K562 (cell line): ENCODE measurements around the gene CHRNE. TPM values are rescaled to one million over a fixed set of nuclear protein-coding genes. Genes with fewer than 3 reads are reported as not detected.

Experiments used
- ARID1B ChIP-seq: fragments of 450-650 bp; IDR thresholded peaks from 2 replicates; pipeline ENCODE4 v1.6.1; 2016; ENCODE audit warnings: antibody characterized with exemption, mild to moderate bottlenecking, inconsistent platforms
- ASH1L ChIP-seq: fragments of 450-650 bp; IDR thresholded peaks from 2 replicates; pipeline ENCODE4 v1.6.1; 2018; ENCODE audit warnings: borderline replicate concordance, mild to moderate bottlenecking, low read depth; ENCODE audit not compliant: partially characterized antibody
- CREBBP ChIP-seq: IDR thresholded peaks from one replicate; pipeline ENCODE4 v1.6.1; 2012; ENCODE audit warnings: low read depth, mild to moderate bottlenecking, control low read depth, inconsistent platforms, low read length
- CTBP1 ChIP-seq: fragments of 450-650 bp; IDR thresholded peaks from 2 replicates; pipeline ENCODE4 v1.6.1; 2016; ENCODE audit warnings: borderline replicate concordance
- CTCFL ChIP-seq: IDR thresholded peaks from 2 replicates; pipeline ENCODE4 v1.6.1; 2011; ENCODE audit warnings: borderline replicate concordance, low read depth, mild to moderate bottlenecking, moderate library complexity, low read length; ENCODE audit not compliant: insufficient read depth, poor library complexity, severe bottlenecking
- E2F4 ChIP-seq: sonication (generic); formaldehyde crosslinking; IDR thresholded peaks from 2 replicates; pipeline ENCODE4 v1.8.0; 2022; ENCODE audit warnings: mild to moderate bottlenecking, low read depth, missing genetic modification reagents
- MYC ChIP-seq, 2 experiments: fragments of 250-450 bp in 1 of 2; sonication (Bioruptor Pico) in 1 of 2; IDR thresholded peaks; 2 replicates each; pipeline versions ENCODE4 v1.5.1 to v1.6.1; 2012 to 2021; ENCODE audit warnings: low read depth in 2 of 2, borderline replicate concordance in 1 of 2, improper control_type of control experiment in 1 of 2, low read length in 1 of 2, mild to moderate bottlenecking in 1 of 2, moderate library complexity in 1 of 2
- NR4A1 ChIP-seq, 2 experiments: fragments of 250-450 bp in 1 of 2; fragments of 450-650 bp in 1 of 2; sonication (Bioruptor Pico) in 1 of 2; IDR thresholded peaks; 2 replicates each; pipeline versions ENCODE4 v1.4.0 to v1.6.1; 2016 to 2020; ENCODE audit warnings: mild to moderate bottlenecking in 2 of 2, missing compliant biosample characterization in 1 of 2, missing genetic modification characterization in 1 of 2, moderate library complexity in 1 of 2
- POLR2A ChIP-seq: fragments of 450-650 bp; conservative IDR thresholded peaks from 2 replicates; pipeline ENCODE4 v1.6.1; 2016
- SOX6 ChIP-seq: fragments of 450-650 bp; IDR thresholded peaks from 2 replicates; pipeline ENCODE4 v1.6.1; 2014; ENCODE audit warnings: mild to moderate bottlenecking
- SRSF3 ChIP-seq: fragments of 200-400 bp; formaldehyde crosslinking; IDR thresholded peaks from 2 replicates; pipeline ENCODE4 v1.6.1; 2016; ENCODE audit warnings: mild to moderate bottlenecking, low read length, moderate library complexity; ENCODE audit not compliant: insufficient read depth
- TAF9B ChIP-seq: fragments of 450-650 bp; IDR thresholded peaks from 2 replicates; pipeline ENCODE4 v1.6.1; 2018; ENCODE audit warnings: mild to moderate bottlenecking; ENCODE audit not compliant: partially characterized antibody
- TEAD1 ChIP-seq, 2 experiments: fragments of 450-650 bp in 1 of 2; sonication (generic) in 1 of 2; formaldehyde crosslinking; IDR thresholded peaks; 2 replicates each; pipeline versions ENCODE4 v1.4.0 to v1.8.0; 2020 to 2022; ENCODE audit warnings: mild to moderate bottlenecking in 2 of 2, missing genetic modification reagents in 1 of 2
- THAP12 ChIP-seq: fragments of 250-450 bp; sonication (Bioruptor Pico); IDR thresholded peaks from 2 replicates; pipeline ENCODE4 v1.9.0; 2021; ENCODE audit warnings: mild to moderate bottlenecking, inconsistent platforms
- ZC3H8 ChIP-seq: fragments of 450-650 bp; IDR thresholded peaks from 2 replicates; pipeline ENCODE4 v1.6.1; 2017
- ZNF121 ChIP-seq: sonication (generic); formaldehyde crosslinking; conservative IDR thresholded peaks from 2 replicates; pipeline ENCODE4 v1.8.0; 2022; ENCODE audit warnings: missing genetic modification reagents
- ZNF165 ChIP-seq: fragments of 250-450 bp; sonication (Bioruptor Pico); IDR thresholded peaks from 2 replicates; pipeline ENCODE4 v1.4.0; 2020; ENCODE audit warnings: borderline replicate concordance
- ZNF699 ChIP-seq: fragments of 250-450 bp; sonication (Bioruptor Pico); IDR thresholded peaks from 2 replicates; pipeline ENCODE4 v1.8.0; 2021; ENCODE audit warnings: mild to moderate bottlenecking, moderate library complexity; ENCODE audit not compliant: insufficient replicate concordance
- ZSCAN32 ChIP-seq: fragments of 450-650 bp; formaldehyde crosslinking; IDR thresholded peaks from 2 replicates; pipeline ENCODE4 v1.4.0; 2020; ENCODE audit warnings: mild to moderate bottlenecking, moderate library complexity
- polyA plus RNA-seq, 8 experiments: library from polyadenylated mRNA; depleted of rRNA in 4 of 8; stranded (reverse) in 5 of 8; unstranded in 3 of 8; fragments of >200 nt; fragmentation: Nextera tagmentation in 2 of 8; fragmentation: Illumina TruSeq in 1 of 8; extraction: Ambion mirVana in 2 of 8; extraction: Trizol in 1 of 8; gene quantifications; 2 replicates each; pipeline versions ENCODE4 v1.2.1 to v1.2.3, GENCODE V29; 2011 to 2014; ENCODE audit warnings: inconsistent platforms in 1 of 8, missing spikeins in 1 of 8
- total RNA-seq, 7 experiments: library from RNA; depleted of rRNA in 6 of 7; stranded (reverse); fragments of >200 nt in 6 of 7; fragmentation: Illumina TruSeq in 2 of 7; extraction: Trizol in 2 of 7; gene quantifications; 2 replicates each; pipeline versions ENCODE4 v1.2.1 to v1.2.3, GENCODE V29; 2011 to 2021; ENCODE audit warnings: low replicate concordance in 1 of 7

The CHRNE gene
- total and polyA plus RNA-seq, 9 of the 15 experiments (the other 6 are each of a cell fraction or from before 2014, with no cell fraction given) = not detected

- peak; percentile 75 for TF ChIP-seq MYC (IDR thresholded peaks at IDR 0.05; ENCODE audit: low read depth, low read length)
- no peak for TF ChIP-seq MYC (CRISPR knock-in tag; IDR thresholded peaks at IDR 0.05; ENCODE audit: borderline replicate concordance, low read depth)
- peak; percentile 78 for TF ChIP-seq POLR2A
- TF ChIP-seq SOX6 = no peak
- no peak for TF ChIP-seq CTCFL
- TF ChIP-seq TAF9B = no peak
- TF ChIP-seq ZNF165 = no peak
- no peak for TF ChIP-seq CREBBP
- peak; percentile 49; the same call in 1 of the 2 replicates for TF ChIP-seq THAP12
- TF ChIP-seq TEAD1 (CRISPR knock-in tag; IDR thresholded peaks at IDR 0.05) = peak in 1 of 2 experiments; percentile 51; a peak in 1 of 4 replicates
- TF ChIP-seq ZSCAN32 (CRISPR knock-in tag) = no peak
- TF ChIP-seq NR4A1 (CRISPR knock-in tag; IDR thresholded peaks at IDR 0.05) = no peak
- TF ChIP-seq NR4A1 (tag; IDR thresholded peaks at IDR 0.05) = 0 out of 2 replicates have a peak, but pooled peaks have one; percentile 63
- no peak for TF ChIP-seq E2F4 (CRISPR knock-in tag)
- no peak for TF ChIP-seq SRSF3
- peak; percentile 93 for TF ChIP-seq CTBP1
- no peak for TF ChIP-seq ARID1B
- TF ChIP-seq ZC3H8 = no peak
- peak; percentile 82 for TF ChIP-seq ASH1L
- no peak for TF ChIP-seq ZNF699 (CRISPR knock-in tag)
- TF ChIP-seq ZNF121 (CRISPR knock-in tag) = no peak
Observed at GRCh38 chr17:4939796-4940554, 37.1 kb upstream of the CHRNE start, which contains the start of the genes RNF167 and SLC25A11 (continued).
